PFSK-1 (cell line): ENCODE measurements around the gene GCH1.

Source experiments
- FOXP2 ChIP-seq: optimal IDR thresholded peaks from 2 replicates; pipeline ENCODE3; 2011; ENCODE audit warnings: borderline replicate concordance, control low read depth, inconsistent platforms; ENCODE audit not compliant: insufficient read depth; ENCODE audit errors: extremely low read length, extremely low read depth
- POLR2AphosphoS5 ChIP-seq: IDR thresholded peaks from 2 replicates; pipeline ENCODE4 v1.6.1; 2012; ENCODE audit warnings: low read depth, mild to moderate bottlenecking, control low read depth, low read length, moderate library complexity
- REST ChIP-seq, 2 experiments: IDR thresholded peaks; 2 replicates each; pipeline versions ENCODE4 v1.6.1 to v1.8.0; 2011 to 2012; ENCODE audit warnings: low read depth in 2 of 2, low read length in 2 of 2, control low read depth in 1 of 2, inconsistent platforms in 1 of 2, mild to moderate bottlenecking in 1 of 2, moderate library complexity in 1 of 2; ENCODE audit not compliant: insufficient read depth in 1 of 2
- SIN3A ChIP-seq: IDR thresholded peaks from 2 replicates; pipeline ENCODE4 v1.6.1; 2012; ENCODE audit warnings: mild to moderate bottlenecking, low read length, moderate library complexity, borderline replicate concordance; ENCODE audit not compliant: insufficient read depth
- TAF1 ChIP-seq: IDR thresholded peaks from 2 replicates; pipeline ENCODE4 v1.6.1; 2012; ENCODE audit warnings: low read length, control low read depth, borderline replicate concordance; ENCODE audit not compliant: insufficient read depth

GCH1 gene

DNA sequence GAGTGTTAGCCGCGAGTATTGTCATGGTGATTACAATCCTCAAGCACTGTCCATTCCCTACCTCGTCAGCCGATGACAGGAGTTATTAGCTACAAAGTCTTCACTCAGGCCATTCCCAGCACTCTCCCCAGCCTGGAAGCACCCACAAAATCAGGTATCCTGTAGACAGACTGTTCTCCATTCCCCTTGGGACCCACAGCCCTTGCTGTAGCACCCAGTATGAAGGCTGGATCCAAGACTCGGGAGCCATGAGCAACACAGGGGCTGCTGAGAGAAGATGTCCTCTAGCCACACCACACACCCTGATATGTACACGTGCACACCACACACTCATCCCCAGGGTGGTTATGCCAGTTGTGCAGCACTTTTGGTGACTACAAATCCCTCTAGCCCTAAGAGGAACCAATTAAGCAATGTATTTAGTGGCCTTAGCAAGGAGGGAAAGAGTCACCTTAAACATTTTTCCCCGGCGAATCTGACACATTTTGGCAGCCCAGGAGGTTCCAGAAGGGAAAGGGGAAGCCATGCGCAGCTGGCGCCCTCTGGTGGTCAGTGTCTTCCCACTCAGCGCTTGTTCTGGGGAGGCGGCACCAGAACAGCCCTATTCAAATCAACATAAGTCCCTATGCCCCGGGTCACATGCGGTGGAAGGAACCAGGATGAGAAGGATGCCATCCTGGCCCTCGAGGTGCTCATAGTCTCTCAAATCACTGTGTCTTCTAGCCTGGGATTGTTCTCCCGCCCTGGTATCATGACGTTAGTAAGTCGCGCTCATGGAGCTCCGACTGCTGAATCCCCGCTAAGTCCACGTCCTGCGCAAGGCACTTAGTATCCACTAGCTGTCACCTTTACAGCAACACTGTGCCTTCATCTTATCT is 96.9 kb downstream of the GCH1 start:
- no peak for TF ChIP-seq POLR2AphosphoS5
- no peak for TF ChIP-seq REST (IDR thresholded peaks at IDR 0.05; ENCODE audit: insufficient read depth in 1 of 2, low read depth in 2 of 2, low read length in 2 of 2)
- no peak for TF ChIP-seq SIN3A
- no peak for TF ChIP-seq TAF1
- no peak for TF ChIP-seq FOXP2

DNA sequence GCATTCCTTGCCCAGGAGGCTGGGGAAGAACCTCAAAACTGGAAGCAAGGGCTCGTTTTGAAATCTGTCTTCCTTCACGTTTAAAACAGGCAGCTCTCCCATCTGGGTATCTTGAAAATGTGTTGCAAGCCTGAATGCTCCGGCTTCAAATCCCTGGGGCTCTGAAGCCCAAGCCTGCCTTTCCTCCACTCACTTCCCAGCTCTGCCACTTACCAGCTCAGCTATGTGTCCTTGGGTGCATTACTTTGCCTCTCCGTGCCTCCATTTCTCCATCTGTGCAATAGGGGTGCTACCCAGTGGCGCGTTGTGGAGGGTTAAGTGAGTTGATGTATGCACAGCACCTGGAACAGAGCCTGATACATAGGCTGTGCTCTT is 97.6 kb downstream of the GCH1 start:
- TF ChIP-seq TAF1, result no peak
- no peak for TF ChIP-seq POLR2AphosphoS5
- no peak for TF ChIP-seq SIN3A
- TF ChIP-seq FOXP2, result no peak
- TF ChIP-seq REST (IDR thresholded peaks at IDR 0.05; ENCODE audit: insufficient read depth in 1 of 2, low read depth in 2 of 2, low read length in 2 of 2), result no peak

DNA sequence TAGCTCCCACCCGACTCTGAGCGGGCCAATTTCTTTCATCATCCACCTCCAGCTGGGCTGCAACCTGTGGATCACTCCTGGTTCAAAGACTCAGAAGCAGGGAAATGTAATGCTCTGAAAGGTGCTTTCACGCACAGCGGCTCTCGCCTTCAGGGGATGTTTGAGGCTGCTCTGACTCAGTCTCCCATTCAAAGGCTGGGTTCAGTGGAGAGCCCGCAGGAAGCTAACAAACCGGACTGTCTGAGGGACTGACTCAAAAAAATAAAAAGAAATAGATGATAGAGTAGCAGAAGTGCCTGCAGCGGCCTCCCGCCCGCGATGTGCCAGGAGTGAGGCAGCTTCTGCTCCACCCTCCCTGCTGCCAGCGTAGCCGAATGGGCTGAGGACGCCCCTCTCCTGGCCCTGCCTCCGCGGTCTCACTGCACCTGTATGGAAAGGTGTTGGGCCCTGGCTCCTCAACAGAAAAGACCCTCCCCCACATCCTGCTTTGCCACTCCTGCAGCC is 98.0 kb downstream of the GCH1 start:
- no peak for TF ChIP-seq SIN3A
- no peak for TF ChIP-seq FOXP2
- TF ChIP-seq TAF1, result no peak
- no peak for TF ChIP-seq REST (IDR thresholded peaks at IDR 0.05; ENCODE audit: insufficient read depth in 1 of 2, low read depth in 2 of 2, low read length in 2 of 2)
- no peak for TF ChIP-seq POLR2AphosphoS5

DNA sequence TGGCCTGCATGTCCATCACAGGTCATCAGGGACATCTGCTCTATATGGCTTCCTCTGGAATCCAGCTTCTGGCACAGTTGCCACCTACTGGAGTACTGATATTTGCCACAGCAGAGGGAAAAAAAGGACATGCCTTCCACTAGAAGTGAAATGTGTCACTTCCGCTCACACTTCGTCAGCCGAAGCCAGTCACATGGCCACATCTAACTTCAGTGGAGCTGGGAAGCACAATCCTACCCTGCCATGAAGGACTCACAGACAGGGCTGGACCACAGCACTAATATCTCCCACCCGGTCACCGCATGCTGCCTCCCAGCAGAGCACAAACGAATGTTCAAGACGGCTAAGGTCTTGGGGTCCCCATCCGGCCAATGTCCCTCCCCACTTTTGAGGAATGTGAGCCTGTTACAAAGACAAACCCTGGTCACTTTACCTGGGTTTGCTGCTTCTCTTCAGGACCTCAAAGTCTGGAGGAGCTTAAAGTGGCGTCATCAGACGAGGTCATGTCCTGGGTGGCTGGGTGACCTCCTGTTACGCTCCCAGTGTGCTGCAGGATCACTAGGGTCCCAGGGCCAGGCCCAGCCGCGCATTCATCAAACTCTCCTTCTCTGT is 98.6 kb downstream of the GCH1 start:
- TF ChIP-seq FOXP2 (no peak), SIN3A (no peak), REST (IDR thresholded peaks at IDR 0.05; ENCODE audit: insufficient read depth in 1 of 2, low read depth in 2 of 2, low read length in 2 of 2) (no peak), POLR2AphosphoS5 (no peak), TAF1 (no peak)

DNA sequence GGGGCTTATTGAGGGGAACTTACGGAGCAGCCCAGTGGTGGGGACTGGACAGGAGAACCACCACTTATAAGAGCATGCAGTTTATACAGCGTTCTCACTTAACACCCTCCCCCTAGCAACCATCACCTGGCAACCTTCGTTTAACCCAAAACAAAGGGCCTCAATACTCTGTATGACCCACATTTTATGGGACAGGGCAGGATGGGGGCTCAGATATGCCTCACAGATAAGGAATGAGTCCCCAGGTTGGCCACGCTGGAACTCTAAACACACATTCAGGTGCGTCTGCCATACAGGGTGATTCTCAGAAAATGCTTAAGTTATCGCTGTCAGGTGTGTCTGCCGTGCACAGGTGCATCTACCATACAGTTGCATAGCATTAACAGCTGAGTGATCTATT is 99.2 kb downstream of the GCH1 start:
- TF ChIP-seq POLR2AphosphoS5, result no peak
- no peak for TF ChIP-seq TAF1
- no peak for TF ChIP-seq SIN3A
- no peak for TF ChIP-seq REST (IDR thresholded peaks at IDR 0.05; ENCODE audit: insufficient read depth in 1 of 2, low read depth in 2 of 2, low read length in 2 of 2)
- no peak for TF ChIP-seq FOXP2
